ENCODE data around the gene NCAM1.
"Not testable (repeated sequence)": the region's sequence is repeated elsewhere in the genome, so short reads cannot be mapped to it uniquely, and the experiment has no call there.

The NCAM1 gene

GRCh38 chr11:112961146-112961668 lies at the start of gene NCAM1:
Gene NCAM1, plus strand, starts transcription at chr11:112961420.
- FAIRE-seq, result no peak

GRCh38 chr11:112922606-112923005 lies 38.6 kb upstream of the NCAM1 start:
- FAIRE-seq, result no peak

- not testable (repeated sequence) for FAIRE-seq
Measured at GRCh38 chr11:112924836-112925235, 36.4 kb upstream of the NCAM1 start.

GRCh38 chr11:112925516-112926310 lies 35.5 kb upstream of the NCAM1 start:
- FAIRE-seq, result no peak

GRCh38 chr11:112928136-112928535 lies 33.1 kb upstream of the NCAM1 start:
- no peak for FAIRE-seq

GRCh38 chr11:112929432-112929831 lies 31.8 kb upstream of the NCAM1 start:
- FAIRE-seq, result no peak

GRCh38 chr11:112931703-112932102 lies 29.5 kb upstream of the NCAM1 start:
- FAIRE-seq, result no peak

- no peak for FAIRE-seq
Measured at GRCh38 chr11:112932593-112932992, 28.6 kb upstream of the NCAM1 start.

- FAIRE-seq, result no peak
Measured at GRCh38 chr11:112933970-112934369, 27.2 kb upstream of the NCAM1 start.

- FAIRE-seq, result no peak
Measured at GRCh38 chr11:112941104-112941503, 20.1 kb upstream of the NCAM1 start.

- no peak for FAIRE-seq
Measured at GRCh38 chr11:112942966-112943643, 18.1 kb upstream of the NCAM1 start.

GRCh38 chr11:112946866-112947265 lies 14.4 kb upstream of the NCAM1 start:
- FAIRE-seq, result no peak

GRCh38 chr11:112949781-112950575 lies 11.2 kb upstream of the NCAM1 start:
- no peak for FAIRE-seq

GRCh38 chr11:112958670-112959069 lies 2.5 kb upstream of the NCAM1 start:
- no peak for FAIRE-seq

GRCh38 chr11:112961751-112962578 lies 745 bp downstream of the NCAM1 start:
- FAIRE-seq, result no peak

- no peak for FAIRE-seq
Measured at GRCh38 chr11:112962579-112963367, 1.6 kb downstream of the NCAM1 start.

GRCh38 chr11:112963368-112963955 lies 2.2 kb downstream of the NCAM1 start:
- FAIRE-seq, result no peak

GRCh38 chr11:112965656-112966055 lies 4.4 kb downstream of the NCAM1 start:
- peak; percentile 71 for FAIRE-seq

- no peak for FAIRE-seq
Measured at GRCh38 chr11:112966561-112966960, 5.3 kb downstream of the NCAM1 start.

- FAIRE-seq, result no peak
Measured at GRCh38 chr11:112967082-112967481, 5.9 kb downstream of the NCAM1 start.
